Spleen (tissue), 7 donors: ENCODE data around the gene CROCC.

ENCODE experiments used
- POLR2AphosphoS5 ChIP-seq, 3 donors: sonication (generic); formaldehyde crosslinking; IDR thresholded peaks; one replicate each; pipeline ENCODE4 v1.5.1; 2017; ENCODE audit warnings: antibody characterized with exemption in 3 of 3
- TF ChIP-seq, protein P1 (sequence below), 11 experiments: fragments of 200-600 bp in 7 of 11; fragments of 450-650 bp in 4 of 11; sonication (generic) in 4 of 11; IDR thresholded peaks in 8 of 11; conservative IDR thresholded peaks in 3 of 11; 1 replicate in 7 of 11; 2 replicates in 4 of 11; pipeline versions ENCODE4 v1.4.0 to v1.8.0; 2016 to 2021; ENCODE audit warnings: antibody characterized with exemption in 11 of 11, inconsistent platforms in 4 of 11, mild to moderate bottlenecking in 1 of 11
- donor health status: DM: no; HTN: no; CAD: no; lungs with moderate emphysema.
- donor health status: DM: no; HTN: no; CAD: no.
- donor health status: DM: no; HTN: no; CAD: no.

GRCh38 chr1:16973215-16973614 is 51.5 kb downstream of the CROCC start:
- TF ChIP-seq, protein P1, sequence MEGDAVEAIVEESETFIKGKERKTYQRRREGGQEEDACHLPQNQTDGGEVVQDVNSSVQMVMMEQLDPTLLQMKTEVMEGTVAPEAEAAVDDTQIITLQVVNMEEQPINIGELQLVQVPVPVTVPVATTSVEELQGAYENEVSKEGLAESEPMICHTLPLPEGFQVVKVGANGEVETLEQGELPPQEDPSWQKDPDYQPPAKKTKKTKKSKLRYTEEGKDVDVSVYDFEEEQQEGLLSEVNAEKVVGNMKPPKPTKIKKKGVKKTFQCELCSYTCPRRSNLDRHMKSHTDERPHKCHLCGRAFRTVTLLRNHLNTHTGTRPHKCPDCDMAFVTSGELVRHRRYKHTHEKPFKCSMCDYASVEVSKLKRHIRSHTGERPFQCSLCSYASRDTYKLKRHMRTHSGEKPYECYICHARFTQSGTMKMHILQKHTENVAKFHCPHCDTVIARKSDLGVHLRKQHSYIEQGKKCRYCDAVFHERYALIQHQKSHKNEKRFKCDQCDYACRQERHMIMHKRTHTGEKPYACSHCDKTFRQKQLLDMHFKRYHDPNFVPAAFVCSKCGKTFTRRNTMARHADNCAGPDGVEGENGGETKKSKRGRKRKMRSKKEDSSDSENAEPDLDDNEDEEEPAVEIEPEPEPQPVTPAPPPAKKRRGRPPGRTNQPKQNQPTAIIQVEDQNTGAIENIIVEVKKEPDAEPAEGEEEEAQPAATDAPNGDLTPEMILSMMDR (IDR thresholded peaks at IDR 0.05 in 8 of 11, conservative IDR thresholded peaks at IDR 0.05 in 3 of 11), result no peak
- TF ChIP-seq POLR2AphosphoS5 (IDR thresholded peaks at IDR 0.05), result no peak
